ENCODE data around the gene MNAT1. TPM values are rescaled to one million over a fixed set of nuclear protein-coding genes. Genes with fewer than 3 reads are reported as not detected.
"Not testable (repeated sequence)": the region's sequence is repeated elsewhere in the genome, so short reads cannot be mapped to it uniquely, and the experiment has no call there.

Gene MNAT1
- total RNA-seq, 2 donors from 2014 or later: 25.3 to 34.6 TPM

- no peak for DNase-seq (ENCODE audit: low spot score)
- intact Hi-C loops (cut with DNase I): no loop called here
These were observed 52.3 kb downstream of the MNAT1 start for GRCh38 chr14:60786905-60787304.

GRCh38 chr14:60789656-60790055, 55.1 kb downstream of the MNAT1 start:
- no peak for DNase-seq (ENCODE audit: low spot score)
- intact Hi-C loops (cut with DNase I): no loop called here

GRCh38 chr14:60790850-60791249, 56.3 kb downstream of the MNAT1 start:
- intact Hi-C loops (cut with DNase I): no loop called here
- no peak for DNase-seq (ENCODE audit: low spot score)

GRCh38 chr14:60796434-60796833, 61.9 kb downstream of the MNAT1 start:
- intact Hi-C loops (cut with DNase I): no loop called here
- no peak for DNase-seq (ENCODE audit: low spot score)

GRCh38 chr14:60800409-60800808, 65.8 kb downstream of the MNAT1 start:
- intact Hi-C loops (cut with DNase I): no loop called here
- DNase-seq (ENCODE audit: low spot score): no peak

GRCh38 chr14:60803871-60804270, 69.3 kb downstream of the MNAT1 start:
- no peak for DNase-seq (ENCODE audit: low spot score)
- intact Hi-C loops (cut with DNase I): no loop called here

GRCh38 chr14:60805841-60806430, 71.4 kb downstream of the MNAT1 start:
- intact Hi-C loops (cut with DNase I): no loop called here

GRCh38 chr14:60807247-60807646, 72.7 kb downstream of the MNAT1 start:
- no peak for DNase-seq (ENCODE audit: low spot score)
- intact Hi-C loops (cut with DNase I): no loop called here

More at GRCh38 chr14:60805841-60806430, 71.4 kb downstream of the MNAT1 start:
- no peak for DNase-seq (ENCODE audit: low spot score)

- intact Hi-C loops (cut with DNase I): no loop called here
- DNase-seq (ENCODE audit: low spot score): no peak
These were observed 73.4 kb downstream of the MNAT1 start for GRCh38 chr14:60807971-60808370.

- DNase-seq (ENCODE audit: low spot score): no peak
- intact Hi-C loops (cut with DNase I): no loop called here
These were observed 78.4 kb downstream of the MNAT1 start for GRCh38 chr14:60812987-60813386.

GRCh38 chr14:60815371-60815770, 80.8 kb downstream of the MNAT1 start:
- intact Hi-C loops (cut with DNase I): no loop called here
- DNase-seq (ENCODE audit: low spot score): no peak

GRCh38 chr14:60817113-60817512, 82.6 kb downstream of the MNAT1 start:
- no peak for DNase-seq (ENCODE audit: low spot score)

GRCh38 chr14:60819575-60819974, 85.0 kb downstream of the MNAT1 start:
- DNase-seq (ENCODE audit: low spot score): no peak
- intact Hi-C loops (cut with DNase I): no loop called here

More at GRCh38 chr14:60817113-60817512, 82.6 kb downstream of the MNAT1 start:
- intact Hi-C loops (cut with DNase I): no loop called here

GRCh38 chr14:60838601-60839000, 104.0 kb downstream of the MNAT1 start:
- intact Hi-C loops (cut with DNase I): no loop called here
- no peak for DNase-seq (ENCODE audit: low spot score)

- DNase-seq (ENCODE audit: low spot score): no peak
- intact Hi-C loops (cut with DNase I): no loop called here
These were observed 104.5 kb downstream of the MNAT1 start for GRCh38 chr14:60839057-60839456.

- intact Hi-C loops (cut with DNase I): no loop called here
- DNase-seq (ENCODE audit: low spot score): no peak
These were observed 105.1 kb downstream of the MNAT1 start for GRCh38 chr14:60839657-60840056.

GRCh38 chr14:60840313-60840712, 105.8 kb downstream of the MNAT1 start:
- intact Hi-C loops (cut with DNase I): no loop called here
- no peak for DNase-seq (ENCODE audit: low spot score)

- no peak for DNase-seq (ENCODE audit: low spot score)
- intact Hi-C loops (cut with DNase I): no loop called here
These were observed 111.0 kb downstream of the MNAT1 start for GRCh38 chr14:60845523-60845922.

- DNase-seq (ENCODE audit: low spot score): no peak
- intact Hi-C loops (cut with DNase I): no loop called here
These were observed 113.5 kb downstream of the MNAT1 start for GRCh38 chr14:60848066-60848465.

GRCh38 chr14:60851692-60852091, 117.1 kb downstream of the MNAT1 start:
- intact Hi-C loops (cut with DNase I); DNase-seq (ENCODE audit: low spot score): not testable (repeated sequence)

GRCh38 chr14:60856111-60856510, 121.5 kb downstream of the MNAT1 start:
- no peak for DNase-seq (ENCODE audit: low spot score)
- intact Hi-C loops (cut with DNase I): no loop called here

GRCh38 chr14:60859525-60859924, 125.0 kb downstream of the MNAT1 start:
- DNase-seq (ENCODE audit: low spot score): no peak
- intact Hi-C loops (cut with DNase I): no loop called here

Data from posterior vena cava (tissue), 2 donors.